ENCODE data around the gene TACSTD2. TPM values are rescaled to one million over a fixed set of nuclear protein-coding genes. Genes with fewer than 3 reads are reported as not detected.

Gene TACSTD2
- total and polyA plus RNA-seq, 2 of the 4 experiments (the other 2 are of a cell fraction) = not detected

GRCh38 chr1:58570817-58571216 is 6.2 kb downstream of the TACSTD2 start:
- TF ChIP-seq RCOR1 (IDR thresholded peaks at IDR 0.05; ENCODE audit: insufficient replicate concordance, low read length) (no peak), BHLHE40 (IDR thresholded peaks at IDR 0.05; ENCODE audit: low read depth, low read length) (no peak), MAFK (IDR thresholded peaks at IDR 0.05; ENCODE audit: low read depth, low read length) (no peak), SMC3 (IDR thresholded peaks at IDR 0.05; ENCODE audit: low read depth, low read length) (no peak), POLR2A (IDR thresholded peaks at IDR 0.05; ENCODE audit: low read depth, low read length) (no peak), FOS (IDR thresholded peaks at IDR 0.05; ENCODE audit: low read depth, low read length) (no peak), MAZ (IDR thresholded peaks at IDR 0.05; ENCODE audit: borderline replicate concordance, low read depth, low read length) (no peak), CHD1 (IDR thresholded peaks at IDR 0.05; ENCODE audit: low read depth, low read length) (no peak), CTCF (conservative IDR thresholded peaks at IDR 0.05; ENCODE audit: low read depth, low read length) (no peak), CEBPB (IDR thresholded peaks at IDR 0.05; ENCODE audit: low read depth, low read length) (no peak), RFX5 (IDR thresholded peaks at IDR 0.05; ENCODE audit: low read depth, low read length) (no peak), MXI1 (IDR thresholded peaks at IDR 0.05; ENCODE audit: borderline replicate concordance, low read depth, low read length) (no peak), NFE2L2 (IDR thresholded peaks at IDR 0.05; ENCODE audit: low read depth, low read length) (no peak), RAD21 (IDR thresholded peaks at IDR 0.05; ENCODE audit: low read length) (no peak)
- TF ChIP-seq, protein P1, sequence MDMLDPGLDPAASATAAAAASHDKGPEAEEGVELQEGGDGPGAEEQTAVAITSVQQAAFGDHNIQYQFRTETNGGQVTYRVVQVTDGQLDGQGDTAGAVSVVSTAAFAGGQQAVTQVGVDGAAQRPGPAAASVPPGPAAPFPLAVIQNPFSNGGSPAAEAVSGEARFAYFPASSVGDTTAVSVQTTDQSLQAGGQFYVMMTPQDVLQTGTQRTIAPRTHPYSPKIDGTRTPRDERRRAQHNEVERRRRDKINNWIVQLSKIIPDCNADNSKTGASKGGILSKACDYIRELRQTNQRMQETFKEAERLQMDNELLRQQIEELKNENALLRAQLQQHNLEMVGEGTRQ (IDR thresholded peaks at IDR 0.05; ENCODE audit: low read depth, low read length) = no peak
- TF ChIP-seq, protein P2, sequence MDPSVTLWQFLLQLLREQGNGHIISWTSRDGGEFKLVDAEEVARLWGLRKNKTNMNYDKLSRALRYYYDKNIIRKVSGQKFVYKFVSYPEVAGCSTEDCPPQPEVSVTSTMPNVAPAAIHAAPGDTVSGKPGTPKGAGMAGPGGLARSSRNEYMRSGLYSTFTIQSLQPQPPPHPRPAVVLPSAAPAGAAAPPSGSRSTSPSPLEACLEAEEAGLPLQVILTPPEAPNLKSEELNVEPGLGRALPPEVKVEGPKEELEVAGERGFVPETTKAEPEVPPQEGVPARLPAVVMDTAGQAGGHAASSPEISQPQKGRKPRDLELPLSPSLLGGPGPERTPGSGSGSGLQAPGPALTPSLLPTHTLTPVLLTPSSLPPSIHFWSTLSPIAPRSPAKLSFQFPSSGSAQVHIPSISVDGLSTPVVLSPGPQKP (IDR thresholded peaks at IDR 0.05; ENCODE audit: borderline replicate concordance, low read depth, low read length) = no peak
- 58% methylated on average over 2 of the region's 2 CpGs; no CpG with 5 or more reads in 1 of the 2 experiments for WGBS, 2 experiments (ENCODE audit: extremely low coverage in 2 of 2, insufficient read length in 1 of 2)
- Histone ChIP-seq H2BK120ac (ENCODE audit: low read depth, low read length) (no peak overlapping the region), H3K27me3 (ENCODE audit: control insufficient read depth, insufficient read depth, low read length) (peaks cover 61% of the 10 kb centered on the region), H2BK15ac (ENCODE audit: low read depth, low read length) (no peak overlapping the region), H4K20me1 (ENCODE audit: insufficient read depth, low read length) (no peaks in the 10 kb centered on the region), H3K4me2 (ENCODE audit: low read depth, low read length) (no peak overlapping the region), H3K18ac (ENCODE audit: low read depth, low read length) (no peak overlapping the region), H3K4ac (ENCODE audit: low read depth, low read length) (no peak overlapping the region), H3K9ac (ENCODE audit: low read depth, low read length) (no peak overlapping the region), H2AK5ac (ENCODE audit: low read depth, low read length) (no peak overlapping the region), H3K36me3 (ENCODE audit: control insufficient read depth, insufficient read depth, low read length) (no peaks in the 10 kb centered on the region), H2AK9ac (replicated peaks; ENCODE audit: low read depth, low read length, poor library complexity) (no peak overlapping the region), H3K9me3 (ENCODE audit: control insufficient read depth, insufficient read depth, low read length) (peaks cover 6% of the 10 kb centered on the region; the same call in 1 of the 2 replicates), H3K14ac (replicated peaks; ENCODE audit: low read depth, low read length) (no peak overlapping the region), H4K91ac (ENCODE audit: insufficient read depth, low read depth, low read length) (no peak overlapping the region), H2BK5ac (ENCODE audit: low read depth, low read length, poor library complexity, severe bottlenecking) (no peak overlapping the region), H3K56ac (ENCODE audit: extremely low read depth, insufficient read depth, low read length) (no peak overlapping the region), H3K23ac (ENCODE audit: low read depth, low read length) (no peak overlapping the region), H3K79me1 (ENCODE audit: low read depth in 1 of 2, low read length in 2 of 2) (no peaks in the 10 kb centered on the region), H3K4me1 (ENCODE audit: control insufficient read depth, insufficient read depth, low read length) (no peaks in the 10 kb centered on the region), H3K27ac (ENCODE audit: insufficient read depth, low read length) (no peak overlapping the region), H4K8ac (ENCODE audit: low read depth in 2 of 2, low read length in 2 of 2) (no peak overlapping the region), H3K4me3 (ENCODE audit: insufficient read depth, low read depth, low read length) (no peak overlapping the region), H3K9me1 (ENCODE audit: insufficient read depth, low read length) (no peaks in the 10 kb centered on the region), H2AFZ (replicated peaks; ENCODE audit: low read length, poor library complexity) (no peak overlapping the region), H4K5ac (ENCODE audit: low read depth, low read length) (no peak overlapping the region), H2BK20ac (ENCODE audit: low read depth, low read length) (no peak overlapping the region)
- intact Hi-C loops (cut with micrococcal nuclease) = no loop called here
- dilution Hi-C loops (cut with HindIII; ENCODE audit: low sequenced_read_pairs, unreplicated experiment) = no loop called here
- ATAC-seq (ENCODE audit: low read depth) (no peak), DNase-seq (no peak)
- ChIA-PET POLR2A (ENCODE audit: unreplicated experiment) (no interaction called here), CTCF (interaction anchor here (0.8 to 1.2 kb wide), 2 partner anchors 13 to 1589 kb away, joined by 3 read pairs; no protein-coding TSS in a partner anchor)
- no TSS peak for BruUV-seq (replicated peaks)
- in situ Hi-C loops (cut with MboI; ENCODE audit: low sequenced_read_pairs) = no loop called here

Measured in IMR-90 (cell line).